ENCODE data around the gene MEIOC. TPM values are rescaled to one million over a fixed set of nuclear protein-coding genes. Genes with fewer than 3 reads are reported as not detected.

Gene MEIOC
- total RNA-seq, 1 experiment from 2014 or later = 3.5 TPM

DNA sequence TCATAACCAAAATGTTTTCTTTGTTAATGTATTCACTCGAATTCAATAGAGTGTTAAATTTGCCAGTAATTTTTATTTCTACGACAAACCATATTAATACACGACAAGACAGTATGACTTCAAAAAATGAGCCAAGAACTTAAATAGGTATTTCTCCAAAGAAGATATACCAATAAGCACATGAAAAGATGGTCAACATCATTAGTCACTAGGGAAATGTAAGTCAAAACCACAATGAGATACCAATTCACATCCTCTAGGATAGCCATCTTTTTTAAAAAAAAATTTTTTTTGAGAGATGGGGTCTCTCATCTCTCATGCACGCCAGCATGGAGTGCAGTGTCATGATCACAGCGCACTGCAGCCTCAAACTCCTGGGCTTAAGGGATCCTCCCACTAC is 5.0 kb upstream of the MEIOC start:
- Mint-ChIP-seq H3K4me1 (ENCODE audit: low read depth, unreplicated experiment) (no peaks in the 10 kb centered on the region), H3K27me3 (ENCODE audit: unreplicated experiment) (peaks cover 31% of the 10 kb centered on the region), H3K36me3 (ENCODE audit: insufficient read depth, unreplicated experiment) (peaks cover 7% of the 10 kb centered on the region), H3K27ac (ENCODE audit: unreplicated experiment) (no peak overlapping the region), H3K9me3 (ENCODE audit: low read depth, unreplicated experiment) (no peaks in the 10 kb centered on the region), H3K4me3 (ENCODE audit: low read depth, unreplicated experiment) (no peak overlapping the region)
- TF ChIP-seq, protein P1, sequence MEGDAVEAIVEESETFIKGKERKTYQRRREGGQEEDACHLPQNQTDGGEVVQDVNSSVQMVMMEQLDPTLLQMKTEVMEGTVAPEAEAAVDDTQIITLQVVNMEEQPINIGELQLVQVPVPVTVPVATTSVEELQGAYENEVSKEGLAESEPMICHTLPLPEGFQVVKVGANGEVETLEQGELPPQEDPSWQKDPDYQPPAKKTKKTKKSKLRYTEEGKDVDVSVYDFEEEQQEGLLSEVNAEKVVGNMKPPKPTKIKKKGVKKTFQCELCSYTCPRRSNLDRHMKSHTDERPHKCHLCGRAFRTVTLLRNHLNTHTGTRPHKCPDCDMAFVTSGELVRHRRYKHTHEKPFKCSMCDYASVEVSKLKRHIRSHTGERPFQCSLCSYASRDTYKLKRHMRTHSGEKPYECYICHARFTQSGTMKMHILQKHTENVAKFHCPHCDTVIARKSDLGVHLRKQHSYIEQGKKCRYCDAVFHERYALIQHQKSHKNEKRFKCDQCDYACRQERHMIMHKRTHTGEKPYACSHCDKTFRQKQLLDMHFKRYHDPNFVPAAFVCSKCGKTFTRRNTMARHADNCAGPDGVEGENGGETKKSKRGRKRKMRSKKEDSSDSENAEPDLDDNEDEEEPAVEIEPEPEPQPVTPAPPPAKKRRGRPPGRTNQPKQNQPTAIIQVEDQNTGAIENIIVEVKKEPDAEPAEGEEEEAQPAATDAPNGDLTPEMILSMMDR (IDR thresholded peaks at IDR 0.05; ENCODE audit: unreplicated experiment) = no peak
- intact Hi-C loops (cut with micrococcal nuclease; ENCODE audit: unreplicated experiment) = no loop called here
- CTCF ChIA-PET = no interaction called here
- DNase-seq = no peak
- BruUV-seq (replicated peaks) = no TSS peak

DNA sequence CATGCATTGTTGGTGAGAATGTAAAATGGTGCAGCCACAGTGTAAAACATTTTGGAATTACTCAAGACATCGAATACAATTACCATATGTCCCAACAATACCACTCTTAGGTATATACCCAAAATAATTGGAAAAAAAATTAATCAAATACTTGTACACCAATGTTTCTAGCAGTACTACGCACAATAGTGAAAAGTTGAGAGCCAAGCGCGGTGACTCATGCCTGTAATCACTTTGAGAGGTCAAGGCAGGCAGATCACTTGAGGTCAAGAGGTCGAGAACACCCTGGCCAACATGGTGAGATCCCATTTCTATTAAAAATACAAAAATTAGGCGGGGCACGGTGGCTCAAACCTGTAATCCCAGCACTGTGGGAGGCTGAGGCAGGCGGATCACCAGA is 3.5 kb upstream of the MEIOC start:
- no peaks in the 10 kb centered on the region for H3K4me1 Mint-ChIP-seq (ENCODE audit: low read depth, unreplicated experiment)
- H3K27me3 Mint-ChIP-seq (ENCODE audit: unreplicated experiment) = peaks cover 31% of the 10 kb centered on the region
- no TSS peak for BruUV-seq (replicated peaks)
- no peak overlapping the region for H3K4me3 Mint-ChIP-seq (ENCODE audit: low read depth, unreplicated experiment)
- intact Hi-C loops (cut with micrococcal nuclease; ENCODE audit: unreplicated experiment) = no loop called here
- no peak overlapping the region for H3K27ac Mint-ChIP-seq (ENCODE audit: unreplicated experiment)
- H3K36me3 Mint-ChIP-seq (ENCODE audit: insufficient read depth, unreplicated experiment) = peaks cover 8% of the 10 kb centered on the region
- TF ChIP-seq, protein P1 (IDR thresholded peaks at IDR 0.05; ENCODE audit: unreplicated experiment) = no peak
- no peaks in the 10 kb centered on the region for H3K9me3 Mint-ChIP-seq (ENCODE audit: low read depth, unreplicated experiment)
- CTCF ChIA-PET = no interaction called here
- no peak for DNase-seq

DNA sequence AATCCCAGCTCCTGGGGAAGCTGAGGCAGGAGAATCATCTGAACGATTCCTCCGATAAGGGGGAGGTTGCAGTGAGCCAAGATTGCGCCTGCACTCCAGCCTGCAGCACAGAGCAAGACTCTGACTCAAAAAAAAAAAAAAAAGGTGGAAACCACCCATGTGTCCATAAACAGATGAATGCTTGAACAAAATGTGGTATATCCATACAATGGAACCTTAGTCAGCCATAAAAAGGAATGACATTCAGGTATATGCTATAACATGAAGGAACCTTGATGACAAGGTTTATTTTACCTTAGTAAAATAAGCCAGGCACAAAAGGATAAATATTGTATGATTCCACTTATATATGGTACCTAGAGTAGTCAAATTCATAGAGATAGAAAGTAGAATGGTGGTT is 2.9 kb upstream of the MEIOC start:
- no TSS peak for BruUV-seq (replicated peaks)
- Mint-ChIP-seq H3K36me3 (ENCODE audit: insufficient read depth, unreplicated experiment) (peaks cover 8% of the 10 kb centered on the region), H3K9me3 (ENCODE audit: low read depth, unreplicated experiment) (no peaks in the 10 kb centered on the region), H3K4me1 (ENCODE audit: low read depth, unreplicated experiment) (no peaks in the 10 kb centered on the region), H3K27ac (ENCODE audit: unreplicated experiment) (no peak overlapping the region), H3K27me3 (ENCODE audit: unreplicated experiment) (peaks cover 26% of the 10 kb centered on the region), H3K4me3 (ENCODE audit: low read depth, unreplicated experiment) (no peak overlapping the region)
- CTCF ChIA-PET = interaction anchor here (1.0 kb wide), 1 partner anchor 10 kb away, joined by 6 read pairs; no protein-coding TSS in a partner anchor
- intact Hi-C loops (cut with micrococcal nuclease; ENCODE audit: unreplicated experiment) = no loop called here
- DNase-seq = no peak
- TF ChIP-seq, protein P1 (IDR thresholded peaks at IDR 0.05; ENCODE audit: unreplicated experiment) = no peak

DNA sequence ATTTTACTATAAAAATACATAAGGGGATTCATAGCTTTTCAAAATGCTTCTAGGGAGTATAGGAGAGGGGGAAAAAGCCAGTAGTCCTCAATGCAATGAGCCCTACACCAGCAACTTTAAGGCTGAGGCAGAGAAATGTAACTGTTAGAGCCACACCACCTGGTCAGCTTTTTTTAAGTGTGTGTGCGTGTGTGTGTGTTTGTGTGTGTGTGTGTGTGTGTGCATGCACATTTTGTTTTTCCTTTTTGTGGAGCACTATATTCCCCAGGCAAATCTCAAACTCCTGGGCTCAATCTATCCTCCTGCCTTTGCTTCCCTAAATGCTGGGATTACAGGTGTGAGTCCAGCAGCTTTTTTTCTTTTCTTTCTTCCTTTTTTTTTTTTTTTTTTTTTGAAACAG is 2.3 kb upstream of the MEIOC start:
- CTCF ChIA-PET = interaction anchor here (0.5 to 1.0 kb wide), 3 partner anchors 10 to 663 kb away, joined by 4 to 7 read pairs (median 6); no protein-coding TSS in a partner anchor
- no TSS peak for BruUV-seq (replicated peaks)
- Mint-ChIP-seq H3K27ac (ENCODE audit: unreplicated experiment) (no peak overlapping the region), H3K36me3 (ENCODE audit: insufficient read depth, unreplicated experiment) (peaks cover 8% of the 10 kb centered on the region), H3K27me3 (ENCODE audit: unreplicated experiment) (peaks cover 20% of the 10 kb centered on the region), H3K4me1 (ENCODE audit: low read depth, unreplicated experiment) (no peaks in the 10 kb centered on the region), H3K9me3 (ENCODE audit: low read depth, unreplicated experiment) (no peaks in the 10 kb centered on the region), H3K4me3 (ENCODE audit: low read depth, unreplicated experiment) (no peak overlapping the region)
- intact Hi-C loops (cut with micrococcal nuclease; ENCODE audit: unreplicated experiment) = no loop called here
- DNase-seq = no peak
- TF ChIP-seq, protein P1 (IDR thresholded peaks at IDR 0.05; ENCODE audit: unreplicated experiment) = no peak
